K562 (cell line): Measurements from ENCODE around the gene RPP21. TPM values are rescaled to one million over a fixed set of nuclear protein-coding genes. Genes with fewer than 3 reads are reported as not detected.

Experiments
- CC2D1A ChIP-seq: fragments of 450-650 bp; IDR thresholded peaks from 2 replicates; pipeline ENCODE4 v1.6.1; 2017; ENCODE audit warnings: mild to moderate bottlenecking
- E2F1 ChIP-seq: sonication (generic); formaldehyde crosslinking; IDR thresholded peaks from 2 replicates; pipeline ENCODE4 v1.8.1; 2023; ENCODE audit warnings: mild to moderate bottlenecking, missing genetic modification reagents, moderate library complexity
- E2F4 ChIP-seq: sonication (generic); formaldehyde crosslinking; IDR thresholded peaks from 2 replicates; pipeline ENCODE4 v1.8.0; 2022; ENCODE audit warnings: mild to moderate bottlenecking, low read depth, missing genetic modification reagents
- FOXK2 ChIP-seq, 2 experiments: fragments of 450-650 bp; IDR thresholded peaks in 1 of 2; conservative IDR thresholded peaks in 1 of 2; 2 replicates each; pipeline ENCODE4 v1.6.1; 2016; ENCODE audit warnings: low read depth in 2 of 2, mild to moderate bottlenecking in 1 of 2
- MEIS2 ChIP-seq: fragments of 450-650 bp; IDR thresholded peaks from 2 replicates; pipeline ENCODE4 v1.6.1; 2014; ENCODE audit warnings: mild to moderate bottlenecking; ENCODE audit not compliant: partially characterized antibody
- MIER1 ChIP-seq: fragments of 450-650 bp; IDR thresholded peaks from 2 replicates; pipeline ENCODE4 v1.6.1; 2016; ENCODE audit warnings: antibody characterized with exemption, mild to moderate bottlenecking, low read depth
- PKNOX1 ChIP-seq: fragments of 450-650 bp; IDR thresholded peaks from 2 replicates; pipeline ENCODE4 v1.6.1; 2016
- SMARCA5 ChIP-seq: fragments of 450-650 bp; IDR thresholded peaks from 2 replicates; pipeline ENCODE4 v1.6.1; 2016
- SMARCE1 ChIP-seq: fragments of 450-650 bp; IDR thresholded peaks from 2 replicates; pipeline ENCODE4 v1.7.1; 2016; ENCODE audit warnings: mild to moderate bottlenecking
- TAF7 ChIP-seq: fragments of 450-650 bp; IDR thresholded peaks from 2 replicates; pipeline ENCODE4 v1.6.1; 2016; ENCODE audit warnings: missing genetic modification characterization, missing compliant biosample characterization
- TCF7 ChIP-seq: sonication (generic); IDR thresholded peaks from 2 replicates; pipeline ENCODE4 v1.6.1; 2016; ENCODE audit warnings: antibody characterized with exemption, borderline replicate concordance
- ZBTB1 ChIP-seq: sonication (generic); formaldehyde crosslinking; IDR thresholded peaks from 2 replicates; pipeline ENCODE4 v1.8.1; 2023; ENCODE audit warnings: missing genetic modification reagents, low read depth, mild to moderate bottlenecking, borderline replicate concordance
- ZBTB33 ChIP-seq: sonication (generic); formaldehyde crosslinking; IDR thresholded peaks from 2 replicates; pipeline ENCODE4 v1.8.1; 2023; ENCODE audit warnings: mild to moderate bottlenecking, missing genetic modification reagents
- ZEB2 ChIP-seq: fragments of 450-650 bp; IDR thresholded peaks from 2 replicates; pipeline ENCODE4 v1.6.1; 2016
- ZNF354B ChIP-seq: fragments of 250-450 bp; sonication (Bioruptor Pico); IDR thresholded peaks from 2 replicates; pipeline ENCODE4 v1.4.0; 2020
- ZSCAN29 ChIP-seq: fragments of 450-650 bp; IDR thresholded peaks from 2 replicates; pipeline ENCODE4 v1.6.1; 2017
- polyA plus RNA-seq, 8 experiments: library from polyadenylated mRNA; depleted of rRNA in 4 of 8; stranded (reverse) in 5 of 8; unstranded in 3 of 8; fragments of >200 nt; fragmentation: Nextera tagmentation in 2 of 8; fragmentation: Illumina TruSeq in 1 of 8; extraction: Ambion mirVana in 2 of 8; extraction: Trizol in 1 of 8; gene quantifications; 2 replicates each; pipeline versions ENCODE4 v1.2.1 to v1.2.3, GENCODE V29; 2011 to 2014; ENCODE audit warnings: inconsistent platforms in 1 of 8, missing spikeins in 1 of 8
- total RNA-seq, 7 experiments: library from RNA; depleted of rRNA in 6 of 7; stranded (reverse); fragments of >200 nt in 6 of 7; fragmentation: Illumina TruSeq in 2 of 7; extraction: Trizol in 2 of 7; gene quantifications; 2 replicates each; pipeline versions ENCODE4 v1.2.1 to v1.2.3, GENCODE V29; 2011 to 2021; ENCODE audit warnings: low replicate concordance in 1 of 7
- TF ChIP-seq, protein P1 (sequence below): fragments of 250-450 bp; sonication (Bioruptor Pico); IDR thresholded peaks from 2 replicates; pipeline ENCODE4 v1.5.0; 2021
- TF ChIP-seq, protein P2 (sequence below): IDR thresholded peaks from 2 replicates; pipeline ENCODE4 v1.6.1; 2011; ENCODE audit not compliant: insufficient read length; ENCODE audit errors: extremely low read depth
- TF ChIP-seq, protein P3 (sequence below): fragments of 450-650 bp; formaldehyde crosslinking; IDR thresholded peaks from 2 replicates; pipeline ENCODE4 v1.4.0; 2022; ENCODE audit warnings: missing genetic modification characterization

The RPP21 gene
- total and polyA plus RNA-seq, 9 of the 15 experiments (the other 6 are each of a cell fraction or from before 2014, with no cell fraction given) = 62.1 to 362 (median 166) TPM

GRCh38 chr6:30325873-30326525, 19.0 kb upstream of the RPP21 start (continued):
- TF ChIP-seq ZBTB33 (CRISPR knock-in tag) (no peak; the same call in 1 of the 2 replicates), E2F4 (CRISPR knock-in tag) (no peak; the same call in 1 of the 2 replicates), ZEB2 (peak; percentile 41; the same call in 1 of the 2 replicates), SMARCA5 (peak; percentile 50; the same call in 1 of the 2 replicates), TAF7 (tag) (0 out of 2 replicates have a peak, but pooled peaks have one; percentile 29), TCF7 (0 out of 2 replicates have a peak, but pooled peaks have one; percentile 69), E2F1 (CRISPR knock-in tag) (peak; percentile 89), CC2D1A (0 out of 2 replicates have a peak, but pooled peaks have one; percentile 34), ZBTB1 (CRISPR knock-in tag) (0 out of 2 replicates have a peak, but pooled peaks have one; percentile 72), ZSCAN29 (0 out of 2 replicates have a peak, but pooled peaks have one; percentile 35), MIER1 (peak; percentile 79), ZNF354B (CRISPR knock-in tag) (no peak), MEIS2 (no peak), PKNOX1 (peak; percentile 30), SMARCE1 (peak; percentile 69; the same call in 1 of the 2 replicates), FOXK2 (conservative IDR thresholded peaks at IDR 0.05 in 1 of 2, IDR thresholded peaks at IDR 0.05 in 1 of 2; ENCODE audit: low read depth in 2 of 2) (no peak)
- TF ChIP-seq, protein P1, sequence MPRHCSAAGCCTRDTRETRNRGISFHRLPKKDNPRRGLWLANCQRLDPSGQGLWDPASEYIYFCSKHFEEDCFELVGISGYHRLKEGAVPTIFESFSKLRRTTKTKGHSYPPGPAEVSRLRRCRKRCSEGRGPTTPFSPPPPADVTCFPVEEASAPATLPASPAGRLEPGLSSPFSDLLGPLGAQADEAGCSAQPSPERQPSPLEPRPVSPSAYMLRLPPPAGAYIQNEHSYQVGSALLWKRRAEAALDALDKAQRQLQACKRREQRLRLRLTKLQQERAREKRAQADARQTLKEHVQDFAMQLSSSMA = no peak
- TF ChIP-seq, protein P2, sequence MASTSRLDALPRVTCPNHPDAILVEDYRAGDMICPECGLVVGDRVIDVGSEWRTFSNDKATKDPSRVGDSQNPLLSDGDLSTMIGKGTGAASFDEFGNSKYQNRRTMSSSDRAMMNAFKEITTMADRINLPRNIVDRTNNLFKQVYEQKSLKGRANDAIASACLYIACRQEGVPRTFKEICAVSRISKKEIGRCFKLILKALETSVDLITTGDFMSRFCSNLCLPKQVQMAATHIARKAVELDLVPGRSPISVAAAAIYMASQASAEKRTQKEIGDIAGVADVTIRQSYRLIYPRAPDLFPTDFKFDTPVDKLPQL = no peak
- TF ChIP-seq, protein P3, sequence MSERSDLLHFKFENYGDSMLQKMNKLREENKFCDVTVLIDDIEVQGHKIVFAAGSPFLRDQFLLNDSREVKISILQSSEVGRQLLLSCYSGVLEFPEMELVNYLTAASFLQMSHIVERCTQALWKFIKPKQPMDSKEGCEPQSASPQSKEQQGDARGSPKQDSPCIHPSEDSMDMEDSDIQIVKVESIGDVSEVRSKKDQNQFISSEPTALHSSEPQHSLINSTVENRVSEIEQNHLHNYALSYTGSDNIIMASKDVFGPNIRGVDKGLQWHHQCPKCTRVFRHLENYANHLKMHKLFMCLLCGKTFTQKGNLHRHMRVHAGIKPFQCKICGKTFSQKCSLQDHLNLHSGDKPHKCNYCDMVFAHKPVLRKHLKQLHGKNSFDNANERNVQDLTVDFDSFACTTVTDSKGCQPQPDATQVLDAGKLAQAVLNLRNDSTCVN = 0 out of 2 replicates have a peak, but pooled peaks have one; percentile 12
